Mesothelial cell of epicardium (in vitro differentiated cells): ENCODE results near the gene LRRC27. TPM values are rescaled to one million over a fixed set of nuclear protein-coding genes. Genes with fewer than 3 reads are reported as not detected.

Experiments used
- DNase-seq, 2 experiments: peaks; one replicate each; pipeline ENCODE4 v3.0.0; 2021; ENCODE audit warnings: low spot score in 2 of 2; ENCODE audit not compliant: unreplicated experiment in 2 of 2
- H3K27ac Mint-ChIP-seq: 2 replicates; pipeline ENCODE4 v1.8.0; 2021; ENCODE audit warnings: mixed read lengths
- H3K27me3 Mint-ChIP-seq: 2 replicates; pipeline ENCODE4 v1.8.0; 2021; ENCODE audit warnings: low read depth, mixed read lengths
- H3K36me3 Mint-ChIP-seq: 2 replicates; pipeline ENCODE4 v1.8.0; 2021; ENCODE audit warnings: mixed read lengths
- H3K4me1 Mint-ChIP-seq: 2 replicates; pipeline ENCODE4 v1.8.0; 2021; ENCODE audit warnings: mixed read lengths
- H3K4me3 Mint-ChIP-seq: 2 replicates; pipeline ENCODE4 v1.8.0; 2021; ENCODE audit warnings: mild to moderate bottlenecking, moderate library complexity, mixed read lengths
- H3K9me3 Mint-ChIP-seq: 2 replicates; pipeline ENCODE4 v1.8.0; 2021; ENCODE audit warnings: mixed read lengths
- CTCF ChIP-seq: fragments of 200-600 bp; sonication (generic); IDR thresholded peaks from one replicate; pipeline ENCODE4 v1.5.0; 2021; ENCODE audit warnings: antibody characterized with exemption; ENCODE audit not compliant: unreplicated experiment
- total RNA-seq: library from RNA; stranded (reverse); gene quantifications from 3 replicates; pipeline ENCODE4 v1.2.1, GENCODE V29; 2021

Gene LRRC27
- total RNA-seq, 1 donor from 2014 or later, result 15.2 TPM

- TF ChIP-seq CTCF, result no peak
- no peak for DNase-seq
Observed at GRCh38 chr10:132361581-132362101, 29.6 kb downstream of the LRRC27 start.

GRCh38 chr10:132362151-132362611 is 30.2 kb downstream of the LRRC27 start:
- no peaks in the 10 kb centered on the region for H3K9me3 Mint-ChIP-seq
- H3K27me3 Mint-ChIP-seq, result no peaks in the 10 kb centered on the region
- H3K4me1 Mint-ChIP-seq, result no peaks in the 10 kb centered on the region
- DNase-seq, result no peak
- TF ChIP-seq CTCF, result no peak
- no peak overlapping the region for H3K4me3 Mint-ChIP-seq
- peaks cover 20% of the 10 kb centered on the region for H3K36me3 Mint-ChIP-seq
- no peak overlapping the region for H3K27ac Mint-ChIP-seq

More at GRCh38 chr10:132361581-132362101, 29.6 kb downstream of the LRRC27 start:
- Mint-ChIP-seq H3K4me1 (no peaks in the 10 kb centered on the region), H3K27me3 (no peaks in the 10 kb centered on the region), H3K36me3 (peaks cover 15% of the 10 kb centered on the region), H3K4me3 (no peak overlapping the region), H3K27ac (no peak overlapping the region), H3K9me3 (no peaks in the 10 kb centered on the region)

DNA sequence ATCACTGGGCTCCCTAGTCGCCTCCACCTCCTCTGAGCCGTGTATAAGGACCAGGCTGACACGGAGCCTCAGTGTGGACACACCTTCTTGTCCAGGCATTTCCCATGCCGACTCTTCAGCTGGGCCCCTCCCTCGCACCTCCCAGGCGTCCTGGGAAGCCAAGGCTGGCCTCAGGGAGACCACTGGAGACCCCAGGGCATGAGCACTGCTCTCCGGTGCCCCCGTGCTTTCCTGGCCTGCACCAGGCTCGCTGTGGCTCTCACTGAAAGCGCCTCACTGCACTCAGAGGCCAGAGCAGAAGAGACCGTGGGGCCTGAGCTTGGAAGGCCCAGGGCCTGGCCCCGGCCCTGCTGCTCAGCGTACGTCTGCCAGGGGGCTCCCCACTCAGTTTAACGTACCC is 31.4 kb downstream of the LRRC27 start:
- DNase-seq, result no peak
- no peaks in the 10 kb centered on the region for H3K27me3 Mint-ChIP-seq
- no peak for TF ChIP-seq CTCF
- H3K36me3 Mint-ChIP-seq, result peaks cover 28% of the 10 kb centered on the region
- H3K9me3 Mint-ChIP-seq, result peaks cover 9% of the 10 kb centered on the region
- no peak overlapping the region for H3K27ac Mint-ChIP-seq
- no peak overlapping the region for H3K4me3 Mint-ChIP-seq
- no peaks in the 10 kb centered on the region for H3K4me1 Mint-ChIP-seq

- no peak overlapping the region for H3K27ac Mint-ChIP-seq
- H3K27me3 Mint-ChIP-seq, result no peaks in the 10 kb centered on the region
- no peaks in the 10 kb centered on the region for H3K4me1 Mint-ChIP-seq
- H3K9me3 Mint-ChIP-seq, result peaks cover 15% of the 10 kb centered on the region
- peak in 1 of 2 experiments; percentile 71 for DNase-seq
- peaks cover 35% of the 10 kb centered on the region for H3K36me3 Mint-ChIP-seq
- TF ChIP-seq CTCF, result no peak
- no peak overlapping the region for H3K4me3 Mint-ChIP-seq
Observed at GRCh38 chr10:132363921-132364593, 32.1 kb downstream of the LRRC27 start.

- H3K27ac Mint-ChIP-seq, result no peak overlapping the region
- TF ChIP-seq CTCF, result no peak
Observed at GRCh38 chr10:132364594-132364970, 32.6 kb downstream of the LRRC27 start.

More at GRCh38 chr10:132364594-132364970, 32.6 kb downstream of the LRRC27 start:
- DNase-seq, result no peak
- Mint-ChIP-seq H3K36me3 (peaks cover 38% of the 10 kb centered on the region), H3K4me3 (no peak overlapping the region), H3K9me3 (peaks cover 15% of the 10 kb centered on the region), H3K4me1 (no peaks in the 10 kb centered on the region), H3K27me3 (no peaks in the 10 kb centered on the region)
